GM23248 (cell line): ENCODE data around the gene AP2B1. TPM values are rescaled to one million over a fixed set of nuclear protein-coding genes. Genes with fewer than 3 reads are reported as not detected.

Experiments used
- DNase-seq: peaks from one replicate; pipeline ENCODE4 v3.0.0-alpha.2; 2015
- H2AFZ ChIP-seq: fragments of 200-600 bp; sonication (generic); 2 replicates; pipeline ENCODE4 v1.6.1; 2016; ENCODE audit warnings: antibody characterized with exemption
- H3F3A ChIP-seq: fragments of 200-600 bp; sonication (generic); 2 replicates; pipeline ENCODE4 v1.6.1; 2016; ENCODE audit warnings: mild to moderate bottlenecking, antibody characterized with exemption, mixed run types; ENCODE audit not compliant: insufficient read depth
- H3K27ac ChIP-seq: fragments of 200-600 bp; sonication (generic); 2 replicates; pipeline ENCODE4 v1.5.1; 2016; ENCODE audit warnings: mild to moderate bottlenecking
- H3K27me3 ChIP-seq: fragments of 200-600 bp; sonication (generic); replicated peaks from 2 replicates; pipeline ENCODE4 v1.6.1; 2016; ENCODE audit warnings: mild to moderate bottlenecking; ENCODE audit not compliant: insufficient read depth
- H3K36me3 ChIP-seq: fragments of 200-600 bp; sonication (generic); 2 replicates; pipeline ENCODE4 v1.6.1; 2016; ENCODE audit warnings: low read depth, mild to moderate bottlenecking
- H3K4me1 ChIP-seq: fragments of 200-600 bp; sonication (generic); 2 replicates; pipeline ENCODE4 v1.6.1; 2016; ENCODE audit warnings: mild to moderate bottlenecking; ENCODE audit not compliant: insufficient read depth
- H3K4me2 ChIP-seq: fragments of 200-600 bp; sonication (generic); one replicate; pipeline ENCODE4 v1.6.1; 2016; ENCODE audit warnings: mild to moderate bottlenecking; ENCODE audit not compliant: unreplicated experiment
- H3K4me3 ChIP-seq: fragments of 200-600 bp; sonication (generic); 2 replicates; pipeline ENCODE4 v1.5.1; 2016; ENCODE audit warnings: mild to moderate bottlenecking
- H3K79me2 ChIP-seq: fragments of 200-600 bp; sonication (generic); 2 replicates; pipeline ENCODE4 v1.6.1; 2016; ENCODE audit warnings: mild to moderate bottlenecking; ENCODE audit not compliant: insufficient read depth
- H3K9ac ChIP-seq: fragments of 200-600 bp; sonication (generic); 2 replicates; pipeline ENCODE4 v1.6.1; 2016; ENCODE audit warnings: mild to moderate bottlenecking
- H3K9me2 ChIP-seq: fragments of 200-600 bp; sonication (generic); 2 replicates; pipeline ENCODE4 v1.6.1; 2016; ENCODE audit warnings: mixed run types, mild to moderate bottlenecking, moderate library complexity; ENCODE audit not compliant: insufficient read depth
- H3K9me3 ChIP-seq: fragments of 200-600 bp; sonication (generic); one replicate; pipeline ENCODE4 v1.6.1; 2017; ENCODE audit warnings: low read depth
- H4K20me1 ChIP-seq: fragments of 200-600 bp; sonication (generic); 2 replicates; pipeline ENCODE4 v1.6.0; 2016; ENCODE audit not compliant: insufficient read depth
- EZH2 ChIP-seq: fragments of 200-600 bp; sonication (generic); IDR thresholded peaks from 2 replicates; pipeline ENCODE4 v1.6.1; 2018; ENCODE audit warnings: antibody characterized with exemption, mild to moderate bottlenecking; ENCODE audit not compliant: insufficient read depth, poor library complexity, severe bottlenecking
- EZH2phosphoT487 ChIP-seq: fragments of 200-600 bp; sonication (generic); IDR thresholded peaks from 2 replicates; pipeline ENCODE4 v1.6.1; 2018; ENCODE audit warnings: antibody characterized with exemption, moderate library complexity, mild to moderate bottlenecking, low read depth; ENCODE audit not compliant: insufficient read depth
- WGBS, 2 experiments: methylation state at CpG; one replicate each; pipeline ENCODE4 v1.1.6; 2015 to 2017; ENCODE audit warnings: low lambda C conversion rate in 2 of 2, low coverage in 1 of 2; ENCODE audit errors: missing lambda C conversion rate in 2 of 2; 5-methylcytosine and 5-hydroxymethylcytosine counted together
- in situ Hi-C: fragments of 300-500 bp; cut with MboI; formaldehyde crosslinking; loops from 2 replicates; pipeline ENCODE4 v1.15.0; 2020
- polyA plus RNA-seq: library from polyadenylated mRNA; unstranded; fragments of >200 nt; fragmentation: Nextera tagmentation; extraction: Ambion mirVana; gene quantifications from 2 replicates; pipeline ENCODE4 v1.2.1, GENCODE V29; 2016
- total RNA-seq: library from RNA; depleted of rRNA; stranded (reverse); fragments of >200 nt; shearing (Covaris generic); gene quantifications from 2 replicates; pipeline ENCODE4 v1.2.3, GENCODE V29; 2014

AP2B1 gene
- total and polyA plus RNA-seq, 2 experiments from 2014 or later: 72.4 to 85.9 TPM

GRCh38 chr17:35588196-35588920, 1.2 kb downstream of the AP2B1 start:
- Histone ChIP-seq H2AFZ (no peak overlapping the region), H3K4me2 (peak overlapping the region; percentile 79), H4K20me1 (0 out of 2 replicates have a peak, but pooled peaks cover 7% of the 10 kb centered on the region), H3K9me2 (no peaks in the 10 kb centered on the region), H3K27me3 (no peaks in the 10 kb centered on the region), H3K4me3 (peak overlapping the region; percentile 85), H3K4me1 (peaks cover 19% of the 10 kb centered on the region), H3K27ac (peak overlapping the region; percentile 33; the same call in 1 of the 2 replicates), H3K9ac (peak overlapping the region; percentile 93), H3K79me2 (peaks cover 60% of the 10 kb centered on the region), H3F3A (peaks cover 12% of the 10 kb centered on the region), H3K36me3 (no peaks in the 10 kb centered on the region), H3K9me3 (no peaks in the 10 kb centered on the region)
- TF ChIP-seq EZH2: no peak
- TF ChIP-seq EZH2phosphoT487: no peak
- in situ Hi-C loops: no loop called here
- DNase-seq: peak; percentile 80
- 69 to 71% methylated on average over 12 of the region's 12 CpGs for WGBS, 2 experiments

GRCh38 chr17:35596072-35596471, 8.9 kb downstream of the AP2B1 start:
- H2AFZ ChIP-seq: no peak overlapping the region
- H3K79me2 ChIP-seq: peaks cover 99% of the 10 kb centered on the region
- 79 to 80% methylated on average over 4 of the region's 4 CpGs for WGBS, 2 experiments
- in situ Hi-C loops: no loop called here
- H3K9ac ChIP-seq: no peak overlapping the region
- no peaks in the 10 kb centered on the region for H3F3A ChIP-seq
- 0 out of 2 replicates have a peak, but pooled peaks cover 14% of the 10 kb centered on the region for H4K20me1 ChIP-seq
- H3K4me2 ChIP-seq: no peak overlapping the region
- H3K27me3 ChIP-seq: no peaks in the 10 kb centered on the region
- TF ChIP-seq EZH2 (no peak), EZH2phosphoT487 (no peak)
- peaks cover 55% of the 10 kb centered on the region for H3K36me3 ChIP-seq
- no peak overlapping the region for H3K4me3 ChIP-seq
- no peak for DNase-seq
- no peaks in the 10 kb centered on the region for H3K9me2 ChIP-seq
- H3K4me1 ChIP-seq: no peaks in the 10 kb centered on the region
- H3K27ac ChIP-seq: no peak overlapping the region
- no peaks in the 10 kb centered on the region for H3K9me3 ChIP-seq

- H3K9me2 ChIP-seq: no peaks in the 10 kb centered on the region
- H3K27ac ChIP-seq: no peak overlapping the region
- no peaks in the 10 kb centered on the region for H3K27me3 ChIP-seq
- WGBS, 2 experiments: 90% methylated on average over 47 to 54 of the region's 54 CpGs
- H3K4me1 ChIP-seq: no peaks in the 10 kb centered on the region
- DNase-seq: no peak
- no peak for TF ChIP-seq EZH2phosphoT487
- no peak for TF ChIP-seq EZH2
- in situ Hi-C loops: no loop called here
- peaks cover 55% of the 10 kb centered on the region for H3K36me3 ChIP-seq
- no peaks in the 10 kb centered on the region for H3K9me3 ChIP-seq
- H3K4me3 ChIP-seq: no peak overlapping the region
- peaks cover 99% of the 10 kb centered on the region for H3K79me2 ChIP-seq
- H4K20me1 ChIP-seq: 0 out of 2 replicates have a peak, but pooled peaks cover 14% of the 10 kb centered on the region
- no peak overlapping the region for H3K4me2 ChIP-seq
- no peak overlapping the region for H3K9ac ChIP-seq
- no peak overlapping the region for H2AFZ ChIP-seq
- H3F3A ChIP-seq: no peaks in the 10 kb centered on the region
Observed at GRCh38 chr17:35596530-35597233, 9.6 kb downstream of the AP2B1 start.

- no peaks in the 10 kb centered on the region for H3K27me3 ChIP-seq
- H3K4me3 ChIP-seq: no peak overlapping the region
- TF ChIP-seq EZH2phosphoT487 (no peak), EZH2 (no peak)
- H3K4me2 ChIP-seq: no peak overlapping the region
- in situ Hi-C loops: no loop called here
- no peak for DNase-seq
- no peak overlapping the region for H3K27ac ChIP-seq
- no peaks in the 10 kb centered on the region for H3K9me2 ChIP-seq
- peaks cover 63% of the 10 kb centered on the region for H3K36me3 ChIP-seq
- no peak overlapping the region for H2AFZ ChIP-seq
- H3K9me3 ChIP-seq: no peaks in the 10 kb centered on the region
- 0 out of 2 replicates have a peak, but pooled peaks cover 11% of the 10 kb centered on the region for H4K20me1 ChIP-seq
- 0 out of 2 replicates have a peak, but pooled peaks cover 1% of the 10 kb centered on the region for H3F3A ChIP-seq
- peaks cover 99% of the 10 kb centered on the region for H3K79me2 ChIP-seq
- H3K9ac ChIP-seq: no peak overlapping the region
- H3K4me1 ChIP-seq: no peaks in the 10 kb centered on the region
- 68 to 72% methylated on average over 5 of the region's 5 CpGs for WGBS, 2 experiments
Observed at GRCh38 chr17:35597604-35598003, 10.5 kb downstream of the AP2B1 start.
